HG02870 (cell line): ENCODE measurements around the gene OAS2.
"Not testable (repeated sequence)": the region's sequence is repeated elsewhere in the genome, so short reads cannot be mapped to it uniquely, and the experiment has no call there.

ENCODE experiments used
- ATAC-seq: cut with Tn5 transposase; IDR thresholded peaks from one replicate; pipeline ENCODE4 v1.9.1; 2021; ENCODE audit warnings: mild to moderate bottlenecking, moderate library complexity; ENCODE audit not compliant: unreplicated experiment

The OAS2 gene

DNA sequence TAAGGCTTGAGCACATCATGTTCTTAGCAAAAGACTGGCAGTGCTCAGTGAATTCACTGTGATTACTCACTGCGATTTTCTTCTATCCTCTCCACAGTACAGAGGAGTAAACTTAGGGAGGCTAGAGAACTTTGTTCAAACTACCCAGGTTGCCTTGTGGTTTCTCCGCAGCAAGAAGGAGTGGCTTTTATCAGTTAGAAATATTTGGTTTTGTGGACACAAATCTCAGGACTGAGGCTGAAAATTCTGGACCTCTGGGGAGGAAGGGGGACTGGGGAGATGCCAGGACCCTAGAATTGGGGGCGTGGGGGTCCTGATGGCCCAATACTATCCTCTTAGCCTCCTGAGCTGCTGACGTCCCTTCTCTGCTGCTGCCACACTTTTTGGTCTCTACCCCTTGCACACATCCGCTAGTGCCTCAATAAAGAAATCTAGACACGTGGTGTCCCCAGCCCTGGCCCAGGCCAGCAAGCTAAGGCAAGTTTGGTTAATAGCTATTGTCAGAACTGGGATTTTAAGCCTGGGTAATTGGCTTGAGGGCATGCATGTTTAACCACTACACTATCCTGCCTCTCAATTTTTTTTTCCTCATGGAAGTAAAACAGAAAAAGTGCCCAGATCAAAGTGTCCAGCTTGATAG, 842 bp downstream of the OAS2 start:
- peak; percentile 11 for ATAC-seq

DNA sequence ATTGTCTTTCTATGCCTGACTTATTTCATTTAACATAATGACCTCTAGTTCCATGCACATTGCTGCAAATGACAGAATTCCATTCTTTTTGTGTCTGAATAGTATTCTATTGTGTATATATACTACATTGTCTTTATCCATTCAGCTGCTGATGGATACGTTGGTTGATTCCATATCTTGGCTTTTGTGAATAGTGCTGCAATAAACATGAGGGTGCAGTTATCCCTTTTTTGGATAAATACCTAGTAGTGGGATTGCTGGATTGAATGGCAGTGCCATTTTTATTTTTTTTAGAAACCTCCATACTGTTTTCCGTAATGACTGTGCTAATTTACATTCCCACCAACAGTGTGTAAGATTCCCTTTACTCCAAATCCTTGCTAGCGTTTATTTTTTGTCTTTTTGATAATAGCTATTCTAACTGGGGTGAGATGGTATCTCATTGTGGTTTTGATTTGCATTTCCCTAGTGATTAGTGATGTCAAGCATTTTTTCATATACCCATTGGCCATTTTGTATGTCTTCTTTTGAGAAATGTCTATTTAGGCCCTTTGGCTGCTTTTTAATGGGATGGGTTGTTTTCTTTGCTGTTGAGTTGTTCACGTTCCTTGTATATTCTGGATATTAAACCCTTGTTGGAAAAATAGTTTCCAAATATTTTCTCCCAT, 2.3 kb downstream of the OAS2 start:
- ATAC-seq = no peak

DNA sequence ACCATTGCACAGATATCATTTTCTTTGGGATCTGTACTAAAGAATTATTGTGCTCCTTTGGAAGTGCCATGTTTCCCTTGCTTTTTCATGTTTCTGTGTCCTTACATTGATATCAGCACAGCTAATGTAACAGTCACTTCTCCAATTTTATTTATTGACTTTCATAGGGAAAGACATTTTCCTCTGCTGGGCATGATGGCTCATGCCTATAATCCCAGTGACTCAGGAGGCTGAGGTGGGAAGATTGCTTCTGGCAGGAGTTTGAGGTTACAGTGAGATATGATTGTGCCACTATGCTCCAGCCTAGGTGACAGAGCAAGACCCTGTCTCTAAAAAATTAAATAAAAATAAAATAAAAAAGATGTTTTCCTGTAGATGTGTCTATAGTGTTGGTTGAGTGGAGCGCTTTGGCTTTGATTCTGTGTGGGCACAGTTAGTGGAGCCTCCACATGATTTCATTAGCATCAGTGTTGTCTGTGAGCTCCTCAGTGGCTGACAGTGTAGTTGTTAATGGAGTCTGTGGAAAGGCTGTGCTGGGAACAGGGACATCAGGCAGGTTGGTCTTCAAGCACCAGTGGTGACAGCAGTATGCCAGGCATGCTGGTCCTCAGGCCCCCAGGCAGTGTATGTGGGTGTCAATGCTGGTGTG, 7.4 kb downstream of the OAS2 start:
- no peak for ATAC-seq

DNA sequence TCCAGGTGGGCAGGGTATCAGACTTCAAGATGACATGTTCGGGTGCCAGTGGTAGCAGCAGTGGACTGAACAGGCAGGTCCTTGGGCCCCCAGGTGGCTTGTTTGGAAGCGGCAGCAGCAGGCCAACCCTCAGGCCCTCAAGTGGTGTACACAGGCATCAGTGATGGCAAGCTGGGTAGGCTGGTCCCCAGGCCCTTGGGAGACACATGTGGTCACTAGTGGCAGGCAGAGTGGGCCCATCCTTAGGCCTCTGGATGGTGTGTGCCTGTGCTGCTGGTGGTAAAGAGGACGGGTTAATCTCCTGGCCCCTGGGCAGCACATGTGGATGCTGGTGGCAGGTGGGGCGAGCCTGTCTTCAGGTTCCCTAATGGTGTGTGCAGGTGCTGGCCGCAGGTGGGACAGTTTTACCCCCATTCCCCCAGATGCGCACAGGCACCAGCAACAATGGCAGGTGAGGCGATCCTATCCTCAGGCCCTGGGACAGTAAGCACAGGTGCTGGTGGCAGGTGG, 8.0 kb downstream of the OAS2 start:
- ATAC-seq = no peak

DNA sequence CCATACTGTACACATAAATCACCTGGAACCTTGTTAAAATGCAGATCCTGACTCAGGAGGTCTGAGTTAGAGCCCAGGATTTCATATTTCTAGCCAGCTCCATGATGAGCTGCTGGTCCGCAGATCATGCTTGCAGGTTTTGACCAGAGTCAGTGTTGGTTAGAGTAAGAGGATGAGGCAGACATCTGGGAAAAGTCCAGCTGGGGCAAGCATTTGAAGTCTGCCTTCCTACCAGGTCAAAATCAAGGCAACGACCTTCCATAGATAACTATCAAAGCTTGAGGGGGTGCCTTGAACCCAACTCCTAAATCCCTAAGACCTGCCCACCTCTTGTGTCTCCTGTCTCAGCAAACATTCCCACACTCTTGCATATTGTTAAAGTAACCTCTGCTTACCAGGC, 9.2 kb downstream of the OAS2 start:
- no peak for ATAC-seq

DNA sequence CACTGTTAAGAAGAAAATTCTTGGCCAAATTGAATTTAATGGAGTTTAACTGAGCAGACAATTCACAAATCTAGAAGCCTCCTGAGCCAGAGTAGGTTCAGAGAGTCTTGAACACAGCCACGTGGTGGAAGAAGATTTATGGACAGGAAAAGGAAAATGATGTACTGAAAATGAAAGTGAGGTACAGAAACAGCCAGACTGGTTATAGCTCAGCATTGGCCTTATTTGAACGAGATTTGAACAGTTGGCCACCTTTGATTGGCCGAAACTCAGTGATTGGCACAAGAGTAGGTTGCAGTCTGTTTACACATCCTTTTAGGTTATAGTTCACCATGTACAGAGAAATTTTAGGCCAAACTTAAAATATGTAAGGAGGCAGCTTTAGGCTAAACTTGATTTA, 9.9 kb downstream of the OAS2 start:
- no peak for ATAC-seq

DNA sequence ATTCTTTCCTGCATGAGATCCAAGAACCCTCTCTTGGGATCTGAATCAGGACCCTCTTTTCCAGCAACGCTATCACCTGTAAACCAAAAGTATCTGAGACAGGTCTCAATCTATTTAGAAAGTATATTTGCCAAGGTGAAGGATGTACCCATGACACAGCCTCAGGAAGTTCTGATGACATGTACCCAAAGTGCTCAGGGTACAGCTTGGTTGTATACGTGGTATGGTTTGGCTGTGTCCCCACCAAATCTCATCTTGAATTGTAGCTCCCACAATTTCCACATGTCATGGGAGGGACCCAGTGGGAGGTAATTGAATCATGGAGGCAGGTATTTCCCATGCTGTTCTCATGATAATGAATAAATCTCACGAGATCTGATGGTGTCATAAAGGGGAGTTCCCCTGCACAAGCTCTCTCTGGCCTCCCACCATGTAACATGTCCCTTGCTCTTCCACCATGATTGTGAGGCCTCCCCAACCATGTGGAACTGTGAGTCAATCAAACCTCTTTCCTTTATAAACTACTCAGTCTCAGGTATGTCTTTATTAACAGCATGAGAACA, 10.6 kb downstream of the OAS2 start:
- ATAC-seq = not testable (repeated sequence)

DNA sequence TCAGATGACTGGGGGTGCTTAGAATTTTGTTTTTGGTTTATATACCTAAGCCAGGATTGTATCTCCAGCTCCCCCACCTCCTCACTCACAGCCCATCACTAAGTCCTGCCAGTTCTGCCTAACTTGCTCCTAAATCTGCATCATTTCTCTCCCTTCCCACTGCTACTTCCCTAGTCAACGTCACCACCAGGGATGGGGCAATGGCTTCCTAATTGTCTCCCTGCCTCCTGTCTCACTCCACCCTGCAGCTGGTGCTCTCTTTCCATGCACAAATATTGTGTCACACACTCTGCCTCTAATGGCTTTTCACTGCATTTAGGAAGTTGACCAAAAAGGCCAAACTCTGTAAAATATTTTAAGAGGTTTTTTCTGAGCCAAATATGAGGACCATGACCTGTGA, 11.5 kb downstream of the OAS2 start:
- no peak for ATAC-seq

DNA sequence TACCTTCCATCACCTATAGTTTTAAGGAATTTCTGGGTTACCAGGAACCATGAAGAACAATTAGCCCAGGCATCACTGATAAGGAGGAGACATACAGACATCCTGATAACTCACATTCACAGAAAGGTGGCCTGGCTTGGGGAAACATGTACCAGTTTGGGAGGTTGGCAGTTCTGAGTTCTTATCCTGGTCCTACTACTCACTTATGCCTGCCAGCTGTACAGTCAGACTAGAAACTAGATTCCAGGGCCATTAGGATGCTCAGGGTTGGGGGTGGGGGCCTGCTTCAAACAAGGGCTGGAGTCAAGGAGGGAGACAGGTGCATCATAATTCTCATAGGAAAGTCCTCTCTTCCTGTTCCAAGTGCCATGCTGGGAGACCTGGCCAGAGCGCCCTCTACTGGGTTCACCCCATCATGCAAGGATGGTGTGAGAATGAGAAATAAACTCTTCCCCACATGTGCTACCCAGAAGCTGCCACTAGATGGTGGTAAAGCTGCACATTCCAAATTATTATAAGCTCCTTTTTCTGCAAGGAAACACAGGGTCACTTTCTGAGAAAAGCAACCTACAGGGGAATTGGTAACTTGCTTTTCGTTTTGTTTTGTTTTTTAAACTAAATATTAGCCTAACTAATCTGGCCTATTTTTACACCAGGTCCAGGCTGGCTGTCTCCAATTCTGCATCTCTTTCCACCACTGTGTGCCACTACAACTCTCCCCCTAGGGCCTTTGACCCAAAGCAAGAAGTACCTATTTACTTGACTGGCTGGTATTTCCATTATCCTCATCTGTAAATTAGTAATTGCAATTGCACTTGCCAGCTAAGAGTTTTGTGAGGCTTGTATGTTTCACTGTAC, 14.5 kb downstream of the OAS2 start:
- no peak for ATAC-seq

DNA sequence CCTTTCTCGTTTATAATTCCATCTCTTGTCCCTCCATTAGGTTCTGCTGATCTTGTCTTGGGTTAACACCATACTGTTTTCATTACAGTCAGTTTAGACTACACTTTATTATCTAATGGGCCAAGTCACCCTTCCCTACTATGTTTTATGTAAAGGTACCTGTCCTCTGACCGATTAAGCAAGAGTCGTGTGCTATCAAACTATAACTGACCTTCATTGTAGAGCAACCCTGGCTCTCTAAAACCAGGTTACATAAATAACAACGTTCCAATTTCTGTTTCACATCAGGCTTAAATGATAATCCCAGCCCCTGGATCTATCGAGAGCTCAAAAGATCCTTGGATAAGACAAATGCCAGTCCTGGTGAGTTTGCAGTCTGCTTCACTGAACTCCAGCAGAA, 16.7 kb downstream of the OAS2 start:
- ATAC-seq = no peak

DNA sequence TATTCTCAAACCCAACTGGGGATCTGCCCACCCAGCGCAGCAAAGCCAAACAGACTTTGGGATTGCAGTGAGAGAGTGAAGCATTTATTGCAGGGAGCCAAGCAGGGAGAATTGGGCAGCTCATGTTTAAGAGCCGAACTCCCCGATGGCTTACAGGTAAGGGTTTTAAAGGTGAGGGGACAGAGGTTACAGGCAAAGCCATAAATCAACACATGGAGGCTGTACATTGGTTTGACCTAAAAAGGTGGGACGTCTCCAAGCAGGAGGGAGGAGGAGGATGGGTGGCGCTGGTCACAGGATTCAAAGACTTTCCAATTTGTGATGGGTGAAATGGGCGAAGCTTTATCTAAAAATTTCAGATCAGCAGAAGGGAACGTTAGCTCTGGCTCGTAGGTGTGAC, 18.2 kb downstream of the OAS2 start:
- no peak for ATAC-seq

DNA sequence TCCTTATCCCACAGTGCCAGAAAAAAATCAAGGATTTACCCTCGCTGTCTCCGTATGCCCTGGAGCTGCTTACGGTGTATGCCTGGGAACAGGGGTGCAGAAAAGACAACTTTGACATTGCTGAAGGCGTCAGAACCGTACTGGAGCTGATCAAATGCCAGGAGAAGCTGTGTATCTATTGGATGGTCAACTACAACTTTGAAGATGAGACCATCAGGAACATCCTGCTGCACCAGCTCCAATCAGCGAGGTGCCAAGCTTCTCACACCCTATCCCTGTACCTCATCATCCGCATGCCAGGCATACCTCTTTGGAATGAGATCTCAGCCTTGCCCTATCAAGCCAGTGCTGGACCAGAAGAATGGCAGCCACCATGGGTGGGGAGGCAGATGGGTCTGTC, 19.2 kb downstream of the OAS2 start:
- ATAC-seq = no peak

DNA sequence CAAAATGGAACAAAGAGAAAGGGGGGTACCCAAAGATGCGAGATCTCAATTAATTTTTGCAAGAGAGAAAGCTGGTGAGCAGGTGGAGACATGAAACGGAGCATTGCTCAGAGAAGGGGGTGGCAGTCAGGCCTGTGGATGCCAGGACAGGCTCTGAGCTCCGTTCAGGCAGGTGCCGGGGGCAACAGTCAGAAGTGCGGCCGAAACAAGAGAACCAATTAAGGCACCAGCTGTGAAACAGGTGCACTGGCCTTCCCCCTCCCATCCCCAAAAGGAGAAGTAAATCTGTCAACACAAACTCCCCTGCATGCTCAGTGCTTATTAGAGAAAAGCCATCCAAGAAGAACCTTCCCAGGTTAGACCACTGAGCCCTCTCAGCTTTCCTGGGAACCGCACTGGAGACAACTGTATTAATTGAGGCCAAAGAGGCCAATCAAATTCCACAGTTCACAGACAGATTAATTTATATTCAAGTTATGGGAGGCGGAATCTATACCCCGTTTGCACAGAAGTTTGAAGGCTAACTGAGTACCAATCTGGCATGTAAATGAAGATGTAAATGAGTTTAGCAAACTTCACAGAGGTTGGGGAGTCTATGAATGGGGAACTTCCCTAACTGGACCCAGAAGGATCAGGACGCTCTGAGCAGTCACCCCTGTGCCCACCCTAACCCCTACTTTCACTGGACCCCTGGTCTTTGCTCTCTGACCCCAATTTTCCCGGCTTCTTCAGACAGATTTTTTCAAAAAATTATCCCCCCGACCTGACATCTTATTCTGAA, 20.9 kb downstream of the OAS2 start:
- ATAC-seq = peak; percentile 93

DNA sequence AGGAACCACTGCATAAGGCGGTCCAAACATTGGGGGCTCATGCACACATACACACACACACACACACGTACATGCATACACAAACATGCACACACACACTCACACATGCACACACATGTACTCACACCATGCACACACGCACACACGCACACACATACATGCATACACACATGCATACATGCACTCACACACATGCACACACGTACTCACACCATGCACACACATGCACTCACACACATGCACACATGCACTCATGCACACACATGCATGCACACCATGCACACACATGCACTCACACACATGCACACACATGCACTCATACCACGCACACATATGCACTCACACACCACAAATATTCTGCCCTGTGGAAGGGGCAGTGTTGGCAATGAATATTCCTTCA, 22.1 kb downstream of the OAS2 start:
- no peak for ATAC-seq

DNA sequence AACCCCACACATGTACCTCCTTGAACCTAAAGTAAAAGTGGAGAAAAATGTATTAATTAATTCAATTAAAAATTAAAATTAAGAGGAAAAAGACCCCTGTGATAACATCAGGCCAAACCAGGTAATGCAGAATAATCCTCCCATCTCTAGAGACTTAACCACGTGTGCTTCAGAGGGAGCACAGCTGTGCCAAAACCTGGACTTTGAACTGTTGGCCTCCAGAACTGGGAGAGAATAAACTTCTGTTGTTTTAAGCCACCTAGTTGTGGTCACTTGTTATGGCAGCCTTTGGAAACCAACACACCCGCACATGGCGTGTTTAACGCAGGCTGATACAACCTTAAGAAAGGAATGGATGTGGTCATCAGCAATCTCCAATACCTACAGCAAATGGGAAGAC, 23.8 kb downstream of the OAS2 start:
- ATAC-seq = no peak

DNA sequence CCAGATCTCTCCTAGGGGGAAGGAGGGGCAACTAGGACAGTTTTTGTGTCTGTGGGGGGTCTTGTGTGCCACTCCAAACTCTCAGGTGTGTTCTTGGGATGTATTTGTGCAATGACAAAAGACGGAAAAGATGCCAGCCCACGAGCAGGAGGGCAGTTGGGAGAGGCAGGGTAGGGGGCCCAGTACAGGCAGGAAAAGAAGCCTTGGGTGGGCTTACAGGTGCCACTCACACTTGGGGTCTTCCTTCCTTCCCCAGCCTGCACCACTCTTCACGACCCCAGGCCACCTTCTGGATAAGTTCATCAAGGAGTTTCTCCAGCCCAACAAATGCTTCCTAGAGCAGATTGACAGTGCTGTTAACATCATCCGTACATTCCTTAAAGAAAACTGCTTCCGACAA, 24.4 kb downstream of the OAS2 start:
- no peak for ATAC-seq

DNA sequence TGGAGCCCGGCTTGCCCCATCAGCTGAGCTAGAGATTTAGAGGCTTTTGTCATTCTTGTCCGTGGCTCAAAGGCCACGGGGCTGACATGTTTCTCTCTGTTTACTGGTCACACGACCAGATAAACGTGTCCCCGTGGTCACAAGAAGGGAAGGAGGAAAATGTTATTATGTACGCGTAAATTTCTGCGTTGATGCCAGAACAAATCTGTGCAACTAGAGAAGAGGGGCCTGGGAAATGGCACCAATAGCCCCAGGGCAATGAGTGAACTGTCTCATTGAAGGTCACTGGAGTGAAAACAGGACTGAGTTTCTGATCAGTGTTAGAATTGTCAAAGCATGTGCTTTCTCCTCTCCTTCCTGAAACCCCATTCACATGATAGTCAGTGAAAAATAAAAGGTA, 25.3 kb downstream of the OAS2 start:
- ATAC-seq = no peak

DNA sequence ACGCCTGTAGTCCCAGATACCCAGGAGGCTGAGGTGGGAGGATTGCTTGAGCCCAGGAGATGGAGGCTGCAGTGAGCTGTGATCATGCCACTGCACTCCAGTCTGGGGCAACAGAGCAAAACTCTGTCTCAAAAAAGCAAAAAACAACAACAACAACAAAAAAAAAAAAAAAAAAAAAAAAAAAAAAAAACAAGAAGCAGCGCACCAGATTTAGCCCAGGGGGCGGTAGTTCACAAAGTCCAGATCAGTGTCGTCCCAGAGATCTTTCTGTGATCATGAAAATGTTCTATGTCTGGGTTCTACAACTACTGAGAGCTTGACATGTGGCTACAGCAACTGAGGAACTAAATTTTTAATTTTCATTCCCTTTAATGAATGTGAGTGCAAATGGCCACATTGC, 27.4 kb downstream of the OAS2 start:
- no peak for ATAC-seq

DNA sequence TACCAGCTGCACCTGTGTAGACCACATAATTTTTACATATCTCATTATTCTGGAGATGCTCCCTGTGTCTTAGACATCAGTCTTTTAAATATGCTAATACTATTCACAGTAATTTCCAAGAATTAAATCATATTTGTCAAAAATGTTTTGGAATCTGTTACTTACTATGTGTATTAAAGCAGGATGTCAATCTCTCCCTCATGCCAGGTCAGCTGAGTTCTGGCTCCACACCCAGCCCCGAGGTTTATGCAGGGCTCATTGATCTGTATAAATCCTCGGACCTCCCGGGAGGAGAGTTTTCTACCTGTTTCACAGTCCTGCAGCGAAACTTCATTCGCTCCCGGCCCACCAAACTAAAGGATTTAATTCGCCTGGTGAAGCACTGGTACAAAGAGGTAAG, 27.9 kb downstream of the OAS2 start:
- ATAC-seq = no peak

DNA sequence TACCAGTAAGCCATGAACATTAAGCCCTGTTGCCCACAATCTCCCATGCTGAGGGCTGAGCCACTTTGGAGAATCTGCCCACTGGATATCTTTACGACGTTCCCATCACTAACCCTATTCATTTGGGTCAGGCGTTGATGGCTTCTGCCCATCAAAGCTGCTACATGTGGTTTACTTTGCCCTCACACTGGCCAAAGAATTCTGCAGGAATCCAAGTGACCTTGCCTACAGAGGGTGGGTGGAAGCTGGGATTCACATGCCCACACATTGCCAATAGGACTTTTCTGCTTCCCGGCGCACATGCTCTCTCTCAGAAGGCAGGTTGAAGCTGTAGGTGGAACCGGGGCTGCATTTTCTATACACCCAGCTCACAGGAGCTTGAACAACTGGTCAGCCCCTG, 28.3 kb downstream of the OAS2 start:
- no peak for ATAC-seq
